Prostate gland (tissue), 2 donors: Measurements from ENCODE around the gene FOXD4L1.
"Not testable (repeated sequence)": the region's sequence is repeated elsewhere in the genome, so short reads cannot be mapped to it uniquely, and the experiment has no call there.

Source experiments
- POLR2A ChIP-seq: fragments of 450-650 bp; IDR thresholded peaks from one replicate; pipeline ENCODE4 v1.6.1; 2016; ENCODE audit warnings: antibody characterized with exemption, mild to moderate bottlenecking
- POLR2AphosphoS5 ChIP-seq: sonication (generic); formaldehyde crosslinking; IDR thresholded peaks from one replicate; pipeline ENCODE4 v1.6.1; 2017; ENCODE audit warnings: antibody characterized with exemption
- TF ChIP-seq, protein P1 (sequence below), 4 experiments: fragments of 200-600 bp in 2 of 4; fragments of 450-650 bp in 2 of 4; sonication (generic) in 2 of 4; IDR thresholded peaks; 1 replicate in 3 of 4; 2 replicates in 1 of 4; pipeline ENCODE4 v1.5.1; 2016 to 2019; ENCODE audit warnings: antibody characterized with exemption in 4 of 4, mild to moderate bottlenecking in 2 of 4, moderate library complexity in 2 of 4

DNA sequence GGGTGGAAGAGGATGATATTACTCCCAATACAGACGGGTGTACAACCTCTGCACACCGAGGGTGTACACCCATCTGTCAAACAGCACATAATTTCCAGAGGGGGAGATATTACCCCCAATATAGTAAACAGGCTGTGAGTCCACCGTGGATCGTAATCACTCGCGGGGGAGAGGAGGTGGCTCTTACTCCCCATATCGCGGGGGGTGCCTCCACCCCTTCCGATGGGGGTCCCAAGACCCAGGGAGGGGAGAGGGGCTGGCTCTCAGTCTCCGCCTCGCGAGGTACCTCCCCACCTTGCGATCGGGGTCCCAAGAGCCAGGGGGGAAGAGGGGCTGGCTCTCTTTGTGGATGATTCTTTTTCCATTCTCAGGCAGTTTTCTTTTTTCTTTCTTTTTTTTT, 13.4 kb downstream of the FOXD4L1 start:
- TF ChIP-seq POLR2A, POLR2AphosphoS5: not testable (repeated sequence)
- TF ChIP-seq, protein P1, sequence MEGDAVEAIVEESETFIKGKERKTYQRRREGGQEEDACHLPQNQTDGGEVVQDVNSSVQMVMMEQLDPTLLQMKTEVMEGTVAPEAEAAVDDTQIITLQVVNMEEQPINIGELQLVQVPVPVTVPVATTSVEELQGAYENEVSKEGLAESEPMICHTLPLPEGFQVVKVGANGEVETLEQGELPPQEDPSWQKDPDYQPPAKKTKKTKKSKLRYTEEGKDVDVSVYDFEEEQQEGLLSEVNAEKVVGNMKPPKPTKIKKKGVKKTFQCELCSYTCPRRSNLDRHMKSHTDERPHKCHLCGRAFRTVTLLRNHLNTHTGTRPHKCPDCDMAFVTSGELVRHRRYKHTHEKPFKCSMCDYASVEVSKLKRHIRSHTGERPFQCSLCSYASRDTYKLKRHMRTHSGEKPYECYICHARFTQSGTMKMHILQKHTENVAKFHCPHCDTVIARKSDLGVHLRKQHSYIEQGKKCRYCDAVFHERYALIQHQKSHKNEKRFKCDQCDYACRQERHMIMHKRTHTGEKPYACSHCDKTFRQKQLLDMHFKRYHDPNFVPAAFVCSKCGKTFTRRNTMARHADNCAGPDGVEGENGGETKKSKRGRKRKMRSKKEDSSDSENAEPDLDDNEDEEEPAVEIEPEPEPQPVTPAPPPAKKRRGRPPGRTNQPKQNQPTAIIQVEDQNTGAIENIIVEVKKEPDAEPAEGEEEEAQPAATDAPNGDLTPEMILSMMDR (IDR thresholded peaks at IDR 0.05), result not testable (repeated sequence)
